Activated CD4-positive, alpha-beta T cell treated with anti-CD3 and anti-CD28 coated beads, Interleukin-2, amount 50 U/mL, for 24 hours (primary cell): Measurements from ENCODE around the gene SRSF1.
"Not testable (repeated sequence)": the region's sequence is repeated elsewhere in the genome, so short reads cannot be mapped to it uniquely, and the experiment has no call there.

ENCODE experiments used
- DNase-seq, 2 donors: peaks; one replicate each; pipeline ENCODE4 v3.0.0-alpha.2; 2020; ENCODE audit warnings: low read depth in 1 of 2, low spot score in 1 of 2

Gene SRSF1

DNA sequence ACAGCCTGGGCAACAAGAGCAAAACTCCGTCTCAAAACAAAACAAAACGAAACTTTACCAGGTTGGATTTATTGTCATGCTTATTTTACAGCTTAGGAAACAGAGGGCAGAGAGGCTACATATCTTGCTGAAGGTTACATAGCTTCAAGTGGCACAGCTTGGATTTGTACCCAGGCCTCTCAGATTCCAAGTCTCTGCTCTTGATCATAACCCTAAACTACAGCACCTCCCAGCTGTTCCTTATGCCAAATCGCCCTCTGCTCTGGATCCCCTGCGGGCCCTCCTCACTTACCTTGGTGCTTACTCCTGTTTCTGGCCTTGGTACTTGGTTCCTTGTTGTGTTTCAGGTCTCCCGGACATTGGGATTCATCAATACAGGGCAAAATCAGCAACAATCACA is 40.2 kb downstream of the SRSF1 start:
- no peak for DNase-seq

DNA sequence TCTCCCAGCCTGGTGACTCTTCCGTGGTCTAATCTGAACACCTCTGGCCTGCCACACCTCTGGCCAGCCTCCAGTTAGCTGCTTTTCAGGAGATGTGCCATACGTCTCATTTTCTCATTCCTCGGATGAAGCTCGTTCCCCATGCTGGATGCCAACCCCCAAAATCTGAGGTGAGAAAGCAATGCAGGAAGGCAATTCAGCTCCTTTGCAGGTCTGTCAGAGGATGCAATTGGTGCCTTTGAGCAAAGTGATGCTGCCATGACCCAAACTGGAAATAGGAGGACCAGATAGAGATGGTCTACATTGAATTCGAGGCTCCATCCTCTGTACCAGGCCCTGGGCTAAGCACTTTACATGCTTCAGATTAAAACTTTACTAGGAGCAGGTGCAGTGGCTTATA is 40.8 kb downstream of the SRSF1 start:
- no peak for DNase-seq

- no peak for DNase-seq
These were observed 41.4 kb downstream of the SRSF1 start for GRCh38 chr17:57965521-57966160.

DNA sequence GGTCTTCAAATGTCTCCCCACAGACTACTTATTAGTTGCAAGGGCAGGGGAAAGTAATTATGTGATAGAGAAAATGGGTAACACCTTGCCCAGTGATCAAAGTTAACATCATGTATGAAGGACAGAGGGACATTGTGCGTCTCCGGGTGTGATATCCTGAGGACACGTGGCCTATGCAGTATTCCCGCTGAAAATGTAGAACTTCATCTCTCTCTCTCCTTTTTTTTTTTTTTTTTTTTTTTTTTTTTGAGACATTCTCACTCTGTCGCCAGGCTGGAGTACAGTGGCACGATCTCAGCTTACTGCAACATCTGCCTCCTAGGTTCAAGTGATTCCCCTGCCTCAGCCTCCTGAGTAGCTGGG is 43.9 kb downstream of the SRSF1 start:
- no peak for DNase-seq

DNA sequence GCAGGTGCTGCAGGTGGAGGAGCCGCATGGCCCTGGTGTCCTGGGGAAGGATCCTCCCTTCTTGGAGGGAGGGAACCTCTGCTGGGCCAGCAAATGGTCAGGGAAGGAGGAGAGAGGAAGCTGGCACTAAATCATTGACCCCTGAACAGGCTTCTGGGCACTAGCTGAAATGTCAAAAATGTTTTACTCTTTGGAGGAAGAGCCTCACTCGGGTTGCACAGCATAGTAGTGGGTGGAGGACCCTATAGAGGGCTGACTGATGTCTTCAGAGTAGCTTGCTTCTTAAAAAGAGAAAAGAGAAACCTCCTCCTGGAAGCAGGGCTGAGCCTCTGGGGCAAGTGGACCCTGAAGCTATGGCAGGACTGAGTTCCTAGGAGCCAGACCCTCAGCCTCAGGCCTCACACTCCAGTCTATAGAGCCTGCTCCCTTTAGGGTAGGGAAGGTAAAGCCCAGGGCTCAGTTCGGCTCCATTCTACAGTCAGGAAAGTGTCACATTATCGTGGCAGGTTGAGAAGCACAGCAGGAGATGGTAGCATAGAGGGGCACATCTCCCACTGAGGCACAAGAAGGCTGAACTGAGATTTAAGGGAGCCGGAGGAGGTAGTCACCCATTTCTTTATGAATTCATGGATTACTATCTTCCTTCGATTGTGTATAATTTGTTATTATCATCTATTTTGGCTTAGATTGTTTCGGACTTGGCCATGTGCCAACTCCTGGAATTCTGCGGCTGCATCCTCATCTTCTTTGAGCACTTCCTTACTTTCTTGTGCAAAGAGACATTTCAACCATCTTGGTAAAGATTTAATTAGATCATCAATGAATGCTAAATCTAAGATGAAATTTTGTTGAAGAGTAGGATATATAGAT is 44.5 kb downstream of the SRSF1 start:
- no peak for DNase-seq

GRCh38 chr17:57959929-57960328 is 47.1 kb downstream of the SRSF1 start:
- DNase-seq = no peak

DNA sequence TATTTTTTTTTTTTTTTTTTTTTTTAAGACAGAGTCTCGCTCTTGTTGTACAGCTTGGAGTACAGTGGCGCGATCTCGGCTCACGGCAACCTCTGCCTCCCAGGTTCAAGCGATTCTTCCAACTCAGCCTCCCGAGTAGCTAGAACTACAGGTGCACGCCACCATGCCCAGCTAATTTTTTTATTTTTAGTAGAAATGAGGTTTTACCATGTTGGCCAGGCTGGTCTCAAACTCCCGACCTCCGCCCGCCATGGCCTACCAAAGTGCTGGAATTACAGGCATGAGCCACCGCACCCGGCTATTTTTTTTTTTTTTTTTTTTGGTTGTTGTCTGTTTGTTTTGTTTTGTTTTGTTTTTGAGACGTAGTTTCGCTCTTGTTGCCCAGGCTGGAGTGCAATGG is 48.7 kb downstream of the SRSF1 start:
- DNase-seq = not testable (repeated sequence)

GRCh38 chr17:57957886-57958285 is 49.2 kb downstream of the SRSF1 start:
- DNase-seq = no peak

GRCh38 chr17:57957120-57957850 is 49.8 kb downstream of the SRSF1 start:
- no peak for DNase-seq

- peak in 1 of 2 donors; percentile 45 for DNase-seq
These were observed 50.5 kb downstream of the SRSF1 start for GRCh38 chr17:57956291-57957119.

DNA sequence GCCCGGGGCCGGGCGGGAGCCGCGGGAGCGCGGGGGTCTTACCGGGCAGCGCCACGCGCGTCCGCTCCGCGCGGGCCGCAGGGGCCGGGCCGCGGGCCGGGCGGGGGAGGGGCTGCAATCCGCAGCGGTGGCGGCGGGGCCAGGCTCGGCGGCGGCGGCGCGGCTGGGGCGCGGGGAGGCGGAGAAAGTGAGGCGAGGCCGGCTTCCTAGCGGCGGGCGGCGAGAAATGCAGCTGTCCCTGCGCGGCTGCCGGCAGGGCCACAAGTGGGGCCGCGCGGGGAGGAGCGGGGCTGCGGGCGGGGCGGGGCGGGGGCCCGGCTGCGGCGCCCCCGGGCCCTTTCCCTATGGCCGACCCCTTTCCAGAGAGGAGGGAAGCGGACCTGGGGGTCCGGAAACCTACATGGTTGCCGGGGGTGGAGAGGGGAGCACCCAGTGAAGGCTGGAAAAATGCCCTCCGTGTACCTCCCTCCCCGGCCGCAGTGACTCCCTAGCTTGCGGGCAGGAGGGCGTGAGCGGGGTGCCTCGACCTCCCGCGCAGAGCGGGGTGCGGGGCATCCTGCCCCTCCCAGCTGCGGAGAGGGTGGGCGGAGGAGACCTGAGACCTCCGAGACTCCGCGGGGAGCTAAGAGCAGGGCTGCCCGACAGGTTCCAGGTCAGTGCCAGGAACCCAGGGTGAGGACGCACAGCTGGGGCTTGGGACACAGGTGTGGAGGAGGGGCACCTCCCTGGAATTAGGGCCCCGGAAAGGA is 51.7 kb downstream of the SRSF1 start, which contains the start of gene CUEDC1:
CUEDC1 (minus strand) TSS at position 230 of the 749 bp plus-strand sequence. CDS start 69,848 bp downstream, outside the sequence.
- DNase-seq = peak; percentile 29 to 44

GRCh38 chr17:57954397-57955182 is 52.5 kb downstream of the SRSF1 start:
- DNase-seq = no peak

DNA sequence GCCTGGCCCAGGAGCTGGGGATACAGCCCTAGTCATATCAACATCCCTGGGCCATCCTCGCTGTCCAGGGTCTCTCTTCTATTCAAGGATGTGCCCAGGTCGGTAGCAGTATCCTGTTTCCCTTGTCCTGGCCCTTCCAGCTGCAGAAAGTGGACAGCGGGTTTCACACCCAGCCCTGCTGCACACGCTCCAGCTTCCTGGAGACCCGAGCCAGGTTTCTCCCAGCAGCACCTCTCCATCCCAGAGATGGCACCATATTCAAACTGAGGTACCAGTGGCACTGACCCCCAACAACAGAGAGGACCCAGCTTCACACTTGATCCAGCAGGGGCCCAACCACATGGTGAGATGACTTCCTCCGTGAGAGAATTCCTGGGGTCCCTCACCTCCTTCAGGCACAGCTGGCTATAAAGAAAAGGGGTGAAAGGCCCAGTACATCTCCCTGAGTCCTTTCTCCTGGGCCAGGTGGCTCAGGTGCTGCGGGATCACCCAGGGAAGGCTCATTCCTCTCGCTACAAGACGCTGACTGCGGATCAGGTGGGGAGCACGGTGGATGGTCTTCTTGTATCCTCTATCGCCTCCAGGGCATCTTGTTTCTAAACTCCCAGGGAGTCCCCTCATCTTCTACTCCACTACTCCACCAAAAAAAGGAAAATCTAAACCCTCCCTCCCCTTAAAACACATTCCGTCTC is 53.2 kb downstream of the SRSF1 start:
- no peak for DNase-seq
